A549 treated with ZK216348 at 1 μM for 4 hours (cell line): ENCODE results near the gene HLA-B. TPM values are rescaled to one million over a fixed set of nuclear protein-coding genes. Genes with fewer than 3 reads are reported as not detected.

Experiments
- total RNA-seq: library from RNA; stranded (reverse); fragments of 200-300 nt; extraction: Qiagen RNA extraction; gene quantifications from 5 replicates; pipeline ENCODE4 v1.2.3, GENCODE V29; 2022; ENCODE audit warnings: low read depth

HLA-B gene
- 23.1 to 30.8 TPM (median 29.5 TPM) in 5 replicates for total RNA-seq

DNA sequence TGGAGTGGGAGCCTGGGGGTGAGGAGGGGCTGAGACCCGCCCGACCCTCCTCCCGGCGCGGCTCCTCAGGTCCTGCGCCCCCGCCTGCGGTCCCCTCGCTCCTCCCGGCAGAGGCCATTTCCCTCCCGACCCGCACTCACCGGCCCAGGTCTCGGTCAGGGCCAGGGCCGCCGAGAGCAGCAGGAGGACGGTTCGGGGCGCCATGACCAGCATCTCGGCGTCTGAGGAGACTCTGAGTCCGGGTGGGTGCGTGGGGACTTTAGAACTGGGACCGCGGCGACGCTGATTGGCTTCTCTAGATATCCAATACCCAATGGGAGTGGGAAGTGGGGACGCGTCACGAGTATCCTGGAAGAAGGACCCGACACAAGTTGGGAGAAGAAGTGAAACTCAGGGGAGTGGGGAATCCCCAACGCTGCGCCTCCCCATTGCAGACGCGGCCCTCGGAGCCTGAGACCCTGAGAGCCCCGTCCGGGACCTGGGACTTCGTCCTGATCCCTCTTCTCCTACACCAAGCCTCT lies at the start of gene HLA-B:
Gene HLA-B (minus strand): TSS at position 234 of the 521 bp plus-strand sequence. CDS start 21 bp downstream, at position 213.

DNA sequence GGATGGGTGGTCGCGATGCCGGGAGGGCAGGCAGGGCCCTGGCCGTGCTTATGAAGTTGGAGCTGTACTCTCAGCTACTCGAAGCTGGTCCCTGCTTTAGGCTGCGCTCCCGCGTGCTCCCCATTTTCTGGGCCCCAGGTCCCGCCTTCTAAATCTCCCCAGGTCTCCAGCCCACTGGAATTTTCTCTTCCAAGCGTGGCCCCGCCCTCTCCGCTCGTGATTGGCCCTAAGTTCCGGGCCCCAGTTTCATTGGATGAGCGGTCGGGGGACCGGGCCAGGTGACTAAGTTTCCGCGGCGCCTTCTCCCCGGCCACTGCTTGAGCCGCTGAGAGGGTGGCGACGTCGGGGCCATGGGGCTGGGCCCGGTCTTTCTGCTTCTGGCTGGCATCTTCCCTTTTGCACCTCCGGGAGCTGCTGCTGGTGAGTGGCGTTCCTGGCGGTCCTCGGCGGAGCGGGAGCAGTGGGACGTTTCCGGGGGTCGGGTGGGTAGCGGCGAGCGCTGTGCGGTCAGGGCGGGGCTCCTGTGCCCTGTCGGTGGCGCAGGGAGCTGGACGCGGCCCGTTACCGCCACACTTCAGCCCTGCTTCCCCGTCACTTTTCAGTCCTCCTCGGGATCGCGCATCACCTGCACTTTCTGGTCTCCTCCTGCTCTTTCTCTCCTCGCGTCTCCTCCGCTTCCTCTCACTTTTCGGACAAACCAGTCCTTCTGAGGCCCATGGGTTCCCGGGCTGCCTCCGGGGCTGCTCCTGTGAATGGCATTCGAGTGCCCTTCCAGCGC lies 46.5 kb upstream of the HLA-B start, which contains the start of gene MICA:
Gene MICA (plus strand): TSS at position 313 of the 778 bp plus-strand sequence. CDS start 38 bp downstream, at position 351.

Other genes with a start within 250 kb of the HLA-B start
- gene C6orf15, start 244.6 kb downstream of the HLA-B start, total RNA-seq: not detected in 5 replicates
- 3.7 to 5.9 TPM (median 4.5 TPM) in 5 replicates for gene PSORS1C1, start 242.4 kb downstream of the HLA-B start, total RNA-seq
- gene CDSN, start 236.7 kb downstream of the HLA-B start, total RNA-seq: 0.11 TPM in 1 of 5 replicates, not detected in the others
- gene PSORS1C2, start 218.1 kb downstream of the HLA-B start, total RNA-seq: not detected in 5 replicates
- gene CCHCR1, start 199.4 kb downstream of the HLA-B start, total RNA-seq: 6.1 to 10.1 TPM (median 7.2 TPM) in 5 replicates
- 12.6 to 17.1 TPM (median 15.9 TPM) in 5 replicates for gene TCF19, start 198.6 kb downstream of the HLA-B start, total RNA-seq
- 7.3 to 11.6 TPM (median 9.2 TPM) in 5 replicates for gene POU5F1, start 186.5 kb downstream of the HLA-B start, total RNA-seq
- 36.3 to 55.7 TPM (median 52.6 TPM) in 5 replicates for gene HLA-C, start 85.1 kb downstream of the HLA-B start, total RNA-seq
- 27.0 to 30.6 TPM (median 27.8 TPM) in 5 replicates for gene MICA, start 46.4 kb upstream of the HLA-B start, total RNA-seq
- 5.2 to 8.6 TPM (median 7.9 TPM) in 5 replicates for gene MICB, start 141.0 kb upstream of the HLA-B start, total RNA-seq
- gene MCCD1, start 171.8 kb upstream of the HLA-B start, total RNA-seq: not detected in 5 replicates
- gene DDX39B, start 184.8 kb upstream of the HLA-B start, total RNA-seq: 359 to 433 TPM (median 396 TPM) in 5 replicates
- gene ATP6V1G2, start 189.4 kb upstream of the HLA-B start, total RNA-seq: 0.33 to 1.3 TPM (median 0.69 TPM) in 5 replicates
- gene NFKBIL1, start 190.4 kb upstream of the HLA-B start, total RNA-seq: 5.9 to 13.0 TPM (median 12.5 TPM) in 5 replicates
- not detected in 5 replicates for gene LTA, start 215.1 kb upstream of the HLA-B start, total RNA-seq
- gene TNF, start 218.4 kb upstream of the HLA-B start, total RNA-seq: 0.08 TPM in 1 of 5 replicates, not detected in the others
- gene LTB, start 225.2 kb upstream of the HLA-B start, total RNA-seq: 0.21 to 0.76 TPM (median 0.45 TPM) in 4 of 5 replicates, not detected in the other
- not detected in 5 replicates for gene LST1, start 229.1 kb upstream of the HLA-B start, total RNA-seq
- gene NCR3, start 235.8 kb upstream of the HLA-B start, total RNA-seq: not detected in 5 replicates